Progenitor cell of endocrine pancreas (in vitro differentiated cells): ENCODE measurements around the gene TST. TPM values are rescaled to one million over a fixed set of nuclear protein-coding genes. Genes with fewer than 3 reads are reported as not detected.

Source experiments
- DNase-seq: peaks from one replicate; pipeline ENCODE4 v3.0.0; 2021; ENCODE audit warnings: low spot score; ENCODE audit not compliant: unreplicated experiment
- H3K27ac Mint-ChIP-seq: 2 replicates; pipeline ENCODE4 v1.8.0; 2021; ENCODE audit warnings: mild to moderate bottlenecking, moderate library complexity, mixed read lengths
- H3K27me3 Mint-ChIP-seq: 2 replicates; pipeline ENCODE4 v1.8.0; 2021; ENCODE audit warnings: mixed read lengths
- H3K36me3 Mint-ChIP-seq: 2 replicates; pipeline ENCODE4 v1.8.0; 2022; ENCODE audit warnings: mixed read lengths; ENCODE audit not compliant: insufficient read depth
- H3K4me1 Mint-ChIP-seq: 2 replicates; pipeline ENCODE4 v1.8.0; 2021; ENCODE audit warnings: low read depth, mixed read lengths
- H3K4me3 Mint-ChIP-seq: 2 replicates; pipeline ENCODE4 v1.8.0; 2021; ENCODE audit warnings: low read depth, mild to moderate bottlenecking, moderate library complexity, mixed read lengths
- H3K9me3 Mint-ChIP-seq: 2 replicates; pipeline ENCODE4 v1.8.0; 2021; ENCODE audit warnings: low read depth, mixed read lengths
- CTCF ChIP-seq: fragments of 200-600 bp; sonication (generic); IDR thresholded peaks from one replicate; pipeline ENCODE4 v1.5.0; 2021; ENCODE audit warnings: antibody characterized with exemption, mild to moderate bottlenecking; ENCODE audit not compliant: unreplicated experiment
- total RNA-seq: library from RNA; stranded (reverse); gene quantifications from 2 replicates; pipeline ENCODE4 v1.2.1, GENCODE V29; 2021

Gene TST
- total RNA-seq, 1 donor from 2014 or later: 44.5 TPM

- peak; percentile 59 for DNase-seq
- H3K27ac Mint-ChIP-seq: peak overlapping the region; percentile 91
- H3K4me3 Mint-ChIP-seq: peak overlapping the region; percentile 77
- H3K9me3 Mint-ChIP-seq: no peaks in the 10 kb centered on the region
- H3K36me3 Mint-ChIP-seq: no peaks in the 10 kb centered on the region
- peak; percentile 60 for TF ChIP-seq CTCF
- peaks cover 2% of the 10 kb centered on the region for H3K4me1 Mint-ChIP-seq
- H3K27me3 Mint-ChIP-seq: peaks cover 30% of the 10 kb centered on the region
Measured at GRCh38 chr22:36977401-36977861, 41.8 kb downstream of the TST start.

- no peaks in the 10 kb centered on the region for H3K9me3 Mint-ChIP-seq
- no peak overlapping the region for H3K27ac Mint-ChIP-seq
- peaks cover 2% of the 10 kb centered on the region for H3K4me1 Mint-ChIP-seq
- no peaks in the 10 kb centered on the region for H3K36me3 Mint-ChIP-seq
- no peak for TF ChIP-seq CTCF
- no peak overlapping the region for H3K4me3 Mint-ChIP-seq
- peaks cover 29% of the 10 kb centered on the region for H3K27me3 Mint-ChIP-seq
- no peak for DNase-seq
Measured at GRCh38 chr22:36976606-36977005, 42.6 kb downstream of the TST start.

- Mint-ChIP-seq H3K27me3 (peaks cover 23% of the 10 kb centered on the region), H3K36me3 (no peaks in the 10 kb centered on the region), H3K4me1 (no peaks in the 10 kb centered on the region), H3K27ac (no peak overlapping the region), H3K9me3 (no peaks in the 10 kb centered on the region), H3K4me3 (no peak overlapping the region)
- DNase-seq: no peak
- no peak for TF ChIP-seq CTCF
Measured at GRCh38 chr22:36971341-36972125, 47.7 kb downstream of the TST start.

- Mint-ChIP-seq H3K27me3 (peaks cover 17% of the 10 kb centered on the region), H3K4me1 (no peaks in the 10 kb centered on the region), H3K9me3 (no peaks in the 10 kb centered on the region), H3K36me3 (no peaks in the 10 kb centered on the region), H3K27ac (no peak overlapping the region), H3K4me3 (no peak overlapping the region)
- DNase-seq: no peak
- TF ChIP-seq CTCF: no peak
Measured at GRCh38 chr22:36968249-36968964, 50.8 kb downstream of the TST start.

- no peak for TF ChIP-seq CTCF
- no peak for DNase-seq
- no peaks in the 10 kb centered on the region for H3K36me3 Mint-ChIP-seq
- no peak overlapping the region for H3K27ac Mint-ChIP-seq
- H3K9me3 Mint-ChIP-seq: no peaks in the 10 kb centered on the region
- H3K27me3 Mint-ChIP-seq: peaks cover 15% of the 10 kb centered on the region
- no peak overlapping the region for H3K4me3 Mint-ChIP-seq
- H3K4me1 Mint-ChIP-seq: no peaks in the 10 kb centered on the region
Measured at GRCh38 chr22:36966851-36967540, 52.3 kb downstream of the TST start.
